GM12875 (cell line): Measurements from ENCODE around the gene ZNF747.

Experiments
- H3K4me3 ChIP-seq: one replicate; pipeline ENCODE4 v1.5.1; 2011; ENCODE audit warnings: low read depth, low read length, control low read depth
- CTCF ChIP-seq: IDR thresholded peaks from 2 replicates; pipeline ENCODE4 v1.5.1; 2011; ENCODE audit warnings: low read depth, mild to moderate bottlenecking, control low read depth, inconsistent platforms, low read length, moderate library complexity, borderline replicate concordance; ENCODE audit not compliant: insufficient read depth

Gene ZNF747

GRCh38 chr16:30485818-30486436 lies 48.7 kb downstream of the ZNF747 start:
- TF ChIP-seq CTCF = no peak
- H3K4me3 ChIP-seq = no peak overlapping the region

- no peak overlapping the region for H3K4me3 ChIP-seq
- TF ChIP-seq CTCF = no peak
These were observed 49.8 kb downstream of the ZNF747 start for GRCh38 chr16:30484887-30485286.

GRCh38 chr16:30482366-30482765 lies 52.3 kb downstream of the ZNF747 start:
- H3K4me3 ChIP-seq = no peak overlapping the region
- TF ChIP-seq CTCF = peak; percentile 16; the same call in 1 of the 2 replicates

- no peak overlapping the region for H3K4me3 ChIP-seq
- TF ChIP-seq CTCF = no peak
These were observed 53.3 kb downstream of the ZNF747 start for GRCh38 chr16:30481381-30481780.
